Stimulated activated CD4-positive, alpha-beta T cell treated with anti-CD3 and anti-CD28 coated beads, Interleukin-4, amount 100 ng/mL, for 48 hours (primary cell): ENCODE results near the gene HSPA1B.
"Not testable (repeated sequence)": the region's sequence is repeated elsewhere in the genome, so short reads cannot be mapped to it uniquely, and the experiment has no call there.

ENCODE experiments used
- DNase-seq, 2 donors: peaks; one replicate each; pipeline ENCODE4 v3.0.0-alpha.2; 2020; ENCODE audit warnings: low read depth in 2 of 2

The HSPA1B gene

DNA sequence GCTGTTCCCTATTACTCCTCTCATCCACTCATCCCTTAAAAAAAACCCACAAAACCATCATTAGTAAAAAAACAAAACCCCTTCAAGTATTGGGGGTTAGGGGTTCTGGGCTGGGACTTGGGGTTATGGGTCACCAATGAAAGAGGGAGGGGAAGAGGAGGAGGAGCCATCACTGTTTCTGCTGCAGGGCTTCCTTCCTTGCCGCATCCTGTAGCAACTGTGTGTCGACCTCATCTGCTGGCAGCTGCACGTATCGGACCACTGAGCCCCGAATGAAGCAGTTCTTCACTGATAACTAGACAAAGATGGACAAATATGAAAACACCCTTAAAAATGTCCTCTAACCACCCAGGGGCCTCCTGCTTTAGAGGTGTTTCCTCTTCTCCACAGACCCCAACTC is 29.9 kb upstream of the HSPA1B start:
- no peak for DNase-seq

GRCh38 chr6:31799781-31800180 is 27.8 kb upstream of the HSPA1B start:
- DNase-seq: no peak

DNA sequence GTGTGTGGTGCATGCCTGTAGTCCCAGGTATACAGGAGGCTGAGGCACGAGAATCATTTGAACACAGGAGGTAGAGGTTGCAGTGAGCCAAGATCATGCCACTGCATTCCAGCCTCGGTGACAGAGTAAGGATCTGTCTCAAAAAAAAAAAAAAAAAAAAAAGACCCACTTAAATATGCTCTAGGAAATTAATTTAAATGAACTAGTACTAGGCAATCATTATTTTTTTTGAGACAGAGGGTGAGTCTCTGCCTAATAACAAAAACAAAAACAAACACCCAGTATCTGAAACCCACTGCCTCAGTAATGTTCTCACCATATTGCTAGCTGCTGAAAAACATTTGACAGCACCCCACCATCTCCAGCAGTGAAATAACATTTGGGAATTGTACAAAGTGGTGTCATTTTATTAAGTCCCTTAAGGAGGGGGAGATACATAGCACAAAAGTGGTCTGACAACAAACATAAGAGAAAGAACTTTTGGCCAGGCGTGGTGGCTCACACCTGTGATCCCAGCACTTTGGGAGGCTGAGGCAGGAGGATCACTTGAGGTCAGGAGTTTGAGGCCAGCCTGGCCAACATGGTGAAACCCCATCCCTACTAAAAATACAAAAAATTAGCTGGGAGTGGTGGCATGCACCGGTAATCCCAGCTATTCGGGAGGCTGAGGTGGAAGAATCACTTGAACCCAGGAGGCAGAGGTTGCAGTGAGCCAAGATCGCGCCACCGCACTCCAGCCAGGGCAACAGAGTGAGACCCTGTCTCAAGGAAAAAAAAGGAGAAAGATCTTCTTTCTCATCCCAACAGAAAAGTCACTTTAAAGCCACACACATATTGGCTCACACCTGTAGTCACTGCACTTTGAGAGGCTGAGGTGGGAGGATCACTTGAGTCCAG is 26.3 kb upstream of the HSPA1B start:
- DNase-seq: not testable (repeated sequence)

- DNase-seq: no peak
These were observed 21.5 kb upstream of the HSPA1B start for GRCh38 chr6:31805939-31806469.

DNA sequence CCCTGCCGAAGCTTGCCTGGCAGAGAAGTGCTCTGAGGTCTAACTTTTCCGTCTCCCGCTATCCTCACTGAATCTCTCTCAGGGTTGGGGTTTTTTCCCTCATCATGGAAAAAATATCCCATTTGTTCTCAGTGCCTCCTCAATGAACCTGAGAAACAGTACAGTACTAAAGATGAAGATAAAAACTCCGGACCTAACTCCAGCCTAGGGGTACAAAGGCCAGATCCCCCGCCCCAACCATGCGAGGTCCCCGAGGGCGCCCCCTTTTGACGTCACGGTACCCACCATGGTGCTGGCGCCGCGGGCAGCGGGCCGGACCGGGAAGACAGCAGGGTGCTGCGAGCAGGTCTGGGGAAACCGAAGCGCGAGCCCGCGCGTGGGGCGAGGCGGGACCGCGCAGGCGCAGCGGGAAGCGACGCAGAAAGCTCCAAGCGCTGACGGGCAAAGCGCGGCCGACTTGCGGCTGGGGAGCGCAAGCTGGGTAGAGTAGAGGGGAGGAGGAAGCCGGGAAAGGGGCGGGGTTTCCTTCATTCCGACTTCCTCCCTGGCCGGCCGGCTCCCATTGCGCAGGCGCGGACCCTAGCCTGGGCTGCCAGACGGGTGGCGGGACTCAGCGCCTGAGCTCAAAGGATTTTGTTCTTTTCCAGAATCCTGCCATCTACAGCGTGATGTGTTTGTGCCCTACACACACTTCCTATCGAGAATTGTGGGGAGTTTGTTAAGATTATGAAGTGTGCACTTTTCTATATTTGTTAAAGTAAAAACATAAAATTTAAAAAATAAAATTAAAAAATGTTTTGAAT is 20.9 kb upstream of the HSPA1B start, which contains the start of gene LSM2:
LSM2 (minus strand) TSS at position 497 of the 803 bp plus-strand sequence; CDS start at position 288, 209 bp downstream.
- peak; percentile 96 to 97 for DNase-seq

DNA sequence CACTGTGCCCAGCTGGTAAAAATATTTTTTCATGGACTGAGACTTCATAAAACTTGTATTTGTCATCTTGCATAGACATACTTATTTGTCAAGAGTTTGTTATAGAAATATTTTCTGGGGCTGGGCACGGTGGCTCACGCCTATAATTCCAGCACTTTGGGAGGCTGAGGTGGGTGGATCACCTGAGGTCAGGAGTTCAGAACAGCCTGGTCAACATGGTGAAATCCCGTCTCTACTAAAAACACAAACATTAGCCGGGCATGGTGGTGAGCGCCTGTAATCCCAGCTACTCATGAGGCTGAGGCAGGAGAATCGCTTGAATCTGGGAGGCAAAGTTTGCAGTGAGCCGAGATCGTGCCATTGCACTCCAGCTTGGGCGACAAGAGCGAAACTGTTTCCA is 18.9 kb upstream of the HSPA1B start:
- not testable (repeated sequence) for DNase-seq

DNA sequence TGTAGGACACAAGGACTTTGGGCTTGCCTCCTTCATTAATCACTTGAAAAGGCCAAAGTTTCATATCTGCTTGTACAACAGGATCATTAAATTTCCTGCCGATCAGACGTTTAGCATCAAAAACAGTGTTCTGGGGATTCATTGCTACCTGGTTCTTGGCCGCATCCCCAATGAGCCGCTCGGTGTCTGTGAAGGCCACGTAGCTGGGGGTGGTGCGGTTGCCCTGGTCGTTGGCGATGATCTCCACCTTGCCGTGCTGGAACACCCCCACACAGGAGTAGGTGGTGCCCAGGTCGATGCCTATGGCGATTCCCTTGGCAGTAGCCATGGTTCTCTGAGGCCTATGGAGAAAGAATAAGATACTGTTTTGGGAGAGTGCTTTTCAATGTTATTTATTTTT is 15.9 kb upstream of the HSPA1B start:
- DNase-seq: no peak

GRCh38 chr6:31813465-31813849 is 14.1 kb upstream of the HSPA1B start:
- no peak for DNase-seq

GRCh38 chr6:31814677-31815024 is 12.9 kb upstream of the HSPA1B start:
- peak; percentile 49 to 68 for DNase-seq

- peak; percentile 44 to 50 for DNase-seq
These were observed 12.3 kb upstream of the HSPA1B start, which contains the start of the genes HSPA1A and HSPA1L for GRCh38 chr6:31815025-31815838. HSPA1A (plus strand) TSS chr6:31815543; CDS start chr6:31815757, 214 bp downstream. HSPA1L (minus strand) TSS chr6:31815283; CDS start chr6:31811972, 3,311 bp downstream.

- not testable (repeated sequence) for DNase-seq
These were observed 10.2 kb upstream of the HSPA1B start for GRCh38 chr6:31817133-31817928.

- DNase-seq: not testable (repeated sequence)
These were observed 9.5 kb upstream of the HSPA1B start for GRCh38 chr6:31817929-31818511.

GRCh38 chr6:31819871-31820299 is 7.7 kb upstream of the HSPA1B start:
- no peak for DNase-seq

DNA sequence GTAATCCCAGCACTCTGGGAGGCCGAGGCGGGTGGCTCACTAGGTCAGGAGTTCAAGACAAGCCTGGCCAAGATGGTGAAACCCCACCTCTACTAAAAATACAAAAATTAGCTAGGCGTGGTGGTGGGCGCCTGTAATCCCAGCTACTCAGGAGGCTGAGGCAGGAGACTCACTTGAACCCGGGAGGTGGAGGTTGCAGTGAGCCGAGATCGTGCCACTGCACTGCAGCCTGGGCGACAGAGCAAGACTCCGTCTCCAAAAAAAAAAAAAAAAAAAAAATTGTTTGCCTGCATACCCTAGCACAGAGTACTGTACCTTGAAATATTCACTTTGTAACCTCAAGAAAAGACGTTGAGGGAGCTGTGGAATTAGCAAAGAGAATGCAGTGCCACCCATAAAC is 7.1 kb upstream of the HSPA1B start:
- DNase-seq: not testable (repeated sequence)

DNA sequence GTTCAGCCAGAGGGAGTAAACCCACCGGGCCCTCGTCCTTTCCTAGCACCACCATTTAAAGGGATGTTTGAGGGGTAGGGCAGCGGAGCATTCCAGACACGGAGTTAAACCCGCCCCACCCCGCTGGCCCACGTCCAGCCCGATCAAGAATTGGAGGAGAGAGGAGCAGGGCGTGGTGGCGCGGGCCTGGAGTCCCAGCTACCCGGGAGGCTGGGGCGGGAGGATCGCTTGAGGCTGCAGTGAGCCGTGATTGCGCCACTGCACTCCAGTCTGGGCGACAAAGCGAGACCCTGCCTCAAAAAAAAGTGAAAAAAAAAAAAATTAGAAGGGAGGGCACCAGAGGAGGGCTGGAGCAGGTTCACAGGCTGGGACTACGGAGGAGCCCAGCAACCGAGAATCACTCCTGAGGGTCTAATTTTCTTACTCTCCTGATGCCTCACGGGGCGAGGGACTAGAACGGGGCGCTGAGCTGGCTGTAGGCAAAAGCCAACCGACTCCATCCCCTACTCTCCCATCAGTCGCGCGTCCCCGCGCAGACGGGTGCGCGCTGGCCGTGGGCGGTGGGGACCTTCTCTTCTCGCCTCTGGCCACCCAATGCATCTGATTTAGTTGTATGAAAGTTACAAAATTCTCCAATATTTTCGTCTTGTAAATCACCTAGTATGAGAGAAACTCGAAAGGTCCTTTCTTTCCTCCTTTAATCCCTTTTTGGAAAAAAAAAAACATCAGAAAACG is 6.1 kb upstream of the HSPA1B start:
- DNase-seq: peak; percentile 72

DNA sequence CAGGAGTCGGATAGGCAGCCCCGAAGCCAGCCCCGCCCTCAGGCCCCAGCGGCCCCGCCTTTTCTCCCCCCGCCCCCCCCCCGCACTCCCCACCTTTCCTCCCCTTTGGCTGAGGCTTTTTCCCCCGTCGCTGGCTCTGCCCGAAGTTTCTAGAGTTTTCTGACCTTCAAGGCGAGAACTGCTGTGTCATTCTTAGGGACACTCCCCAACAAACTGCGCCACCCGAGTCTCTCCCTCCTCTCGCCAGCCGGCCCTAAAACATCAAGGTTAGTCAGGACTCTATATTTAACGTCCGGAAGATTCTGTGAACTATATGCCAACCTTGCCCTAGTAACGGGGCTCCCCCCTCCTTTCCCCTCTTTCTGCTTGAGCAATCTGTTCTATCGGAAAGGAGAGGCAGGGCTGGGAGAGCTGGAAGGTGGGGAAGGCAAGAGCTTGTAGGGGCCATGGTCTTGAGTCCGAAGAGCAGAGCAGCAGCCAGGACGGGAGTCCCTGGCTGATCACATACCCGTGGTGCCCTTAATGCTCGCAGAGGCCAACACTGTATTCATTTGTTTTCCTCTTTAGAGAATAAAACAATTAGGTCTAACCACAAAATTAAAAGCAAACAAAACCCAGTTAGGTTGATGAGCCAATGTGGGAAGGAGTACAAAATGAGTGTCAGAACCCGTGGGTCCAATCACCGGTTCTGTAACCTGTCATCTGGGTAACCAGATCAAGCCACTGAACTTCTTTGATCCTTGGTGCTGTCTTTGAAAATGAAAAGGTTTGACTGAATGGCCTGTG is 5.3 kb upstream of the HSPA1B start:
- DNase-seq: peak; percentile 36 to 51

DNA sequence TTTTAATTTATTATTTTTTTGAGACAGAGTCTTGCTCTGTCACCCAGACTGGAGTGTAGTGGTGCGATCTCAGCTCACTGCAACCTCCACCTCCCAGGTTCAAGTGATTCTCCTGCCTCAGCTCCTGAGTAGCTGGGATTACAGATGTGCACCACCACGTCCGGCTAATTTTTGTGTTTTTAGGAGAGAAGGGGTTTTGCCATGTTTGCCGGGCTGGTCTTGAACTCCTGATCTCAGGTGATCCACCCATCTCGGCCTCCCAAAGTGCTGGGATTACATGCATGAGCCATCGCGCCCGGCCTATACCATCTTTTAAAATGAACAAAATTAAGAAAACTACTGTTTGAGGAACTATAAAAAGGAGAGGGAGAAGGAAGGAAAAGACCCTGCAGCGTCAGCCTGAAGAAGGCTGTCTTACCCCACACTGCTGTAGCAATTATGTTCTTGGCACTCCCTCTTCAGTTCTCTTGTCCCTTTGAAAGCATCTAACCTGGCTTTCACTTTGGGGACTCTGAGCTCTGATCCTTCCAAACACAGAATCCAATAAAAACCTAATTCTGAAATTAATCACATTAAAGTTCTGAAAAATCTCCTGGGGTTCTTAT is 3.8 kb upstream of the HSPA1B start:
- not testable (repeated sequence) for DNase-seq

DNA sequence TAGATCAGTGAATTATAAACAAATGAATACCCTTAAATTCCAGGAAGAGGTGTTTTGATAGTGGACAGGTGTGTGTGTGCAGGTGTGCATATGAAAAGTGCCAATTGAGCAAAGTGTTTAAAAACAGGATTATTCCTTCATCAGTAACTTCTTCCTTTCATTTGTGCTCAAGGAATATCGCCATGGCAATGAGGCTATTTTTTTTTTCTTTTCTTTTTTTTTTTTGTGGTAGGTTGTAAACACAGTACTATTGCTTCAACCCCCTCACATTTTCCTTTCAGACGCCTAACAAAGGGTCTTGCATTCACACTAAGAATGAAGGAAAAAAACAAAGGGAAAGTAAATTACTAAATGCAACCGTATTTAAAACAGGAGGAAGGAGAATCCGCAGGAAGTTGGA is 2.0 kb upstream of the HSPA1B start:
- no peak for DNase-seq
